HepG2 (cell line): ENCODE data around the gene PREX1. TPM values are rescaled to one million over a fixed set of nuclear protein-coding genes. Genes with fewer than 3 reads are reported as not detected.

Experiments
- ATAC-seq: fragments of 200-7000 bp; cut with Tn5 transposase; 3 replicates; pipeline ENCODE4 v1.9.1; 2020; ENCODE audit warnings: mild to moderate bottlenecking, moderate library complexity
- BruUV-seq: library from RNA; stranded (reverse); fragments of 400-500 nt; replicated peaks from 2 replicates; lab custom pipeline; 2021; lab: Mats Ljungman, UMichigan
- CTCF ChIA-PET: fragments of 300-600 bp; formaldehyde crosslinking; extraction: SDS; loops from one replicate; lab custom pipeline; 2021; ENCODE audit warnings: low total read pairs, inconsistent platforms, low intra/inter-chr PET ratio; lab: Yijun Ruan, JAX
- POLR2A ChIA-PET: fragments of 350-600 bp; sonication (Branson Sonifier 250); formaldehyde crosslinking; loops from one replicate; lab custom pipeline; 2020; ENCODE audit warnings: antibody characterized with exemption, inconsistent platforms; lab: Yijun Ruan, JAX
- DNase-seq: peaks from one replicate; pipeline ENCODE4 v3.0.0-alpha.2; 2015; ENCODE audit warnings: low spot score
- FAIRE-seq: peaks from 3 replicates; lab custom pipeline; 2011; peaks lifted over from hg19 to GRCh38; lab: Jason Lieb, UNC
- H2AFZ ChIP-seq: one replicate; pipeline ENCODE4 v1.6.1; 2011; ENCODE audit warnings: low read length, inconsistent platforms
- H3K27ac ChIP-seq: fragments of 300-600 bp; 3 replicates; pipeline ENCODE4 v1.8.0; 2011; ENCODE audit warnings: mixed run types, mild to moderate bottlenecking, mixed read lengths, low read length, inconsistent platforms; ENCODE audit not compliant: insufficient read depth; ENCODE audit errors: extremely low read length
- H3K27me3 ChIP-seq, 2 experiments: fragments of 200-600 bp in 1 of 2; 2 replicates in 1 of 2; 3 replicates in 1 of 2; pipeline versions ENCODE4 v1.6.0 to v1.8.0; 2011; ENCODE audit warnings: low read length in 2 of 2, mild to moderate bottlenecking in 2 of 2, moderate library complexity in 2 of 2, inconsistent platforms in 1 of 2; ENCODE audit not compliant: insufficient read depth in 2 of 2, control insufficient read depth in 1 of 2
- H3K36me3 ChIP-seq, 2 experiments: fragments of 200-600 bp in 1 of 2; replicated peaks in 1 of 2; 2 replicates in 1 of 2; 3 replicates in 1 of 2; pipeline versions ENCODE4 v1.5.1 to v1.8.0; 2011; ENCODE audit warnings: low read length in 2 of 2, inconsistent platforms in 1 of 2; ENCODE audit not compliant: insufficient read depth in 2 of 2, control insufficient read depth in 1 of 2
- H3K4me1 ChIP-seq: 2 replicates; pipeline ENCODE4 v1.5.1; 2012; ENCODE audit warnings: low read length, inconsistent platforms; ENCODE audit not compliant: insufficient read depth
- H3K4me2 ChIP-seq: 2 replicates; pipeline ENCODE4 v1.6.0; 2011; ENCODE audit warnings: low read depth, low read length, inconsistent platforms
- H3K4me3 ChIP-seq, 3 experiments: fragments of 200-600 bp in 1 of 3; sonication (generic), shearing (Covaris generic) in 1 of 3; replicated peaks in 1 of 3; 2 replicates each; pipeline ENCODE4 v1.5.1; 2011 to 2016; ENCODE audit warnings: low read length in 3 of 3, inconsistent platforms in 2 of 3, low read depth in 2 of 3, mild to moderate bottlenecking in 2 of 3, control low read depth in 1 of 3, mixed read lengths in 1 of 3; ENCODE audit not compliant: insufficient read depth in 1 of 3
- H3K79me2 ChIP-seq: one replicate; pipeline ENCODE4 v1.6.1; 2011; ENCODE audit warnings: low read length, inconsistent platforms; ENCODE audit not compliant: insufficient read depth
- H3K9ac ChIP-seq: 2 replicates; pipeline ENCODE4 v1.6.0; 2011; ENCODE audit warnings: mild to moderate bottlenecking, low read depth, low read length, inconsistent platforms; ENCODE audit not compliant: insufficient read depth
- H3K9me3 ChIP-seq: 2 replicates; pipeline ENCODE4 v1.5.1; 2012; ENCODE audit warnings: mild to moderate bottlenecking, low read length
- H4K20me1 ChIP-seq: 2 replicates; pipeline ENCODE4 v1.6.0; 2011; ENCODE audit warnings: inconsistent platforms, mild to moderate bottlenecking, low read length, moderate library complexity; ENCODE audit not compliant: insufficient read depth
- CBX1 ChIP-seq: IDR thresholded peaks from one replicate; pipeline ENCODE4 v1.6.1; 2016; ENCODE audit warnings: antibody characterized with exemption, low read depth
- FOXO1 ChIP-seq: sonication (generic); formaldehyde crosslinking; IDR thresholded peaks from 2 replicates; pipeline ENCODE4 v1.4.0; 2020; ENCODE audit warnings: missing genetic modification reagents
- MAFK ChIP-seq, 2 experiments: IDR thresholded peaks in 1 of 2; conservative IDR thresholded peaks in 1 of 2; 2 replicates each; pipeline ENCODE4 v1.6.1; 2011; ENCODE audit warnings: improper control_type of control experiment in 2 of 2, low read length in 2 of 2
- MZF1 ChIP-seq: sonication (generic); formaldehyde crosslinking; IDR thresholded peaks from 2 replicates; pipeline ENCODE4 v1.8.1; 2023; ENCODE audit warnings: mild to moderate bottlenecking, missing genetic modification reagents, borderline replicate concordance
- RBFOX2 ChIP-seq: fragments of 200-400 bp; formaldehyde crosslinking; IDR thresholded peaks from 2 replicates; pipeline ENCODE4 v1.6.1; 2017; ENCODE audit warnings: low read depth, mild to moderate bottlenecking, low read length
- SIN3B ChIP-seq: fragments of 150-350 bp; IDR thresholded peaks from 2 replicates; pipeline ENCODE4 v1.6.1; 2014; ENCODE audit warnings: low read length
- SP4 ChIP-seq: sonication (generic); formaldehyde crosslinking; IDR thresholded peaks from 2 replicates; pipeline ENCODE4 v1.8.1; 2023; ENCODE audit warnings: mild to moderate bottlenecking, missing genetic modification reagents
- SRSF4 ChIP-seq: fragments of 200-400 bp; formaldehyde crosslinking; IDR thresholded peaks from one replicate; pipeline ENCODE4 v1.6.1; 2018; ENCODE audit warnings: mild to moderate bottlenecking, low read depth, low read length, moderate library complexity; ENCODE audit not compliant: poor library complexity, severe bottlenecking
- ZBTB3 ChIP-seq: sonication (generic); formaldehyde crosslinking; IDR thresholded peaks from 2 replicates; pipeline ENCODE4 v1.4.0; 2020; ENCODE audit warnings: low read depth, mild to moderate bottlenecking, moderate library complexity, missing genetic modification reagents, borderline replicate concordance
- ZNF510 ChIP-seq: sonication (generic); formaldehyde crosslinking; IDR thresholded peaks from 2 replicates; pipeline ENCODE4 v1.4.0; 2020; ENCODE audit warnings: low read depth, mild to moderate bottlenecking, missing genetic modification reagents
- WGBS: methylation state at CpG from one replicate; pipeline ENCODE4 v1.1.6; 2017; ENCODE audit warnings: low lambda C conversion rate; 5-methylcytosine and 5-hydroxymethylcytosine counted together
- in situ Hi-C: cut with HindIII; loops from 2 replicates; pipeline ENCODE4 v1.10.0; 2017; ENCODE audit warnings: low pct_unique_long_range_greater_than_20kb; ENCODE audit not compliant: extremely low pct_ligation_motif_present
- intact Hi-C: fragments of 100-400 bp; cut with micrococcal nuclease; formaldehyde crosslinking; loops from one replicate; pipeline ENCODE4 v1.10.0; 2022; ENCODE audit not compliant: unreplicated experiment
- polyA plus RNA-seq, 8 experiments: library from polyadenylated mRNA; depleted of rRNA in 3 of 8; stranded (reverse) in 7 of 8; unstranded in 1 of 8; fragments of >200 nt; fragmentation: Illumina TruSeq in 4 of 8; extraction: Trizol in 4 of 8; gene quantifications; 2 replicates each; pipeline versions ENCODE4 v1.2.1 to v1.2.3, GENCODE V29; 2011 to 2016; ENCODE audit warnings: low read depth in 4 of 8, missing spikeins in 1 of 8, mixed read lengths in 1 of 8; ENCODE audit not compliant: insufficient read depth in 1 of 8
- total RNA-seq, 5 experiments: library from RNA; depleted of rRNA; stranded (reverse); fragments of >200 nt; fragmentation: Illumina TruSeq; extraction: Trizol; gene quantifications; 2 replicates each; pipeline ENCODE4 v1.2.3, GENCODE V29; 2016; ENCODE audit warnings: low read depth in 1 of 5
- TF ChIP-seq, protein P1 (sequence below): IDR thresholded peaks from 2 replicates; pipeline ENCODE4 v1.6.1; 2016; ENCODE audit warnings: low read depth, missing genetic modification reagents, missing compliant biosample characterization
- TF ChIP-seq, protein P2 (sequence below): sonication (generic); formaldehyde crosslinking; IDR thresholded peaks from 2 replicates; pipeline ENCODE4 v1.4.0; 2020; ENCODE audit warnings: missing genetic modification reagents
- TF ChIP-seq, protein P3 (sequence below): sonication (generic); formaldehyde crosslinking; IDR thresholded peaks from 2 replicates; pipeline ENCODE4 v1.4.0; 2020; ENCODE audit warnings: missing genetic modification reagents, mild to moderate bottlenecking, borderline replicate concordance

PREX1 gene
- total and polyA plus RNA-seq, 2 of the 13 experiments (the other 11 are each of a cell fraction or from before 2014, with no cell fraction given), result 0.02 to 0.04 TPM

DNA sequence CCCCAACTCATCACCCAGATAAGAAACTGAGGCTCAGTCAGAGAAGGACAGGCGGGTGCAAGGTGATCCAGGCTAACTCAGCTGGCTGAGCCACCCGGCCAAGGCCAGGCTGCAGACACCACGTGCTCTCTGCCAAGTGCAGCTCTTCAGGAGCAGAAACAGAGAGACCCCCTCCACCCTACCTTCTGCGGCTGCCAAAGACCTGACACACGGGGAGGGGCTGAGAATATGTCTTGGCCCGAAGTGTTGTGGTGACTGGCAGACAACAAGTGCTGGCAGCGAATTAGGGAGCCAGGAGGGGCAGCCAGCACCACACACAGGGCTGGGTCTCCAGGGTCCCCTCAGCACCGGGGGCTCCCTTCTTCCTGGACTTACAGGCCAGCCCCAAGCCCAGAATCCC is 22.5 kb downstream of the PREX1 start:
- H3K79me2 ChIP-seq, result no peaks in the 10 kb centered on the region
- no TSS peak for BruUV-seq
- 8% methylated on average over 8 of the region's 8 CpGs for WGBS
- H3K27ac ChIP-seq, result no peak overlapping the region
- intact Hi-C loops, result no loop called here
- ChIA-PET CTCF (no interaction called here), POLR2A (interaction anchor here (0.6 kb wide), 1 partner anchor 19 kb away, joined by 3 read pairs; no protein-coding TSS in a partner anchor)
- ATAC-seq (no peak), FAIRE-seq (no peak), DNase-seq (no peak)
- peaks cover 4% of the 10 kb centered on the region; the same call in 1 of the 2 replicates for H3K9me3 ChIP-seq
- H3K4me2 ChIP-seq, result no peak overlapping the region
- H2AFZ ChIP-seq, result no peak overlapping the region
- H3K4me3 ChIP-seq, result no peak overlapping the region
- no peaks in the 10 kb centered on the region for H3K36me3 ChIP-seq
- H3K9ac ChIP-seq, result no peak overlapping the region
- H3K27me3 ChIP-seq, result peaks cover 14 to 78% of the 10 kb centered on the region in 2 experiments; a peak in 4 of 5 replicates
- no peaks in the 10 kb centered on the region; the same call in 1 of the 2 replicates for H4K20me1 ChIP-seq
- in situ Hi-C loops, result no loop called here
- no peaks in the 10 kb centered on the region for H3K4me1 ChIP-seq
- TF ChIP-seq ZNF510 (CRISPR knock-in tag), result no peak
- no peak for TF ChIP-seq CBX1
- TF ChIP-seq ZBTB3, result no peak
- TF ChIP-seq SRSF4, result no peak
- TF ChIP-seq MZF1 (CRISPR knock-in tag), result no peak
- TF ChIP-seq, protein P1, sequence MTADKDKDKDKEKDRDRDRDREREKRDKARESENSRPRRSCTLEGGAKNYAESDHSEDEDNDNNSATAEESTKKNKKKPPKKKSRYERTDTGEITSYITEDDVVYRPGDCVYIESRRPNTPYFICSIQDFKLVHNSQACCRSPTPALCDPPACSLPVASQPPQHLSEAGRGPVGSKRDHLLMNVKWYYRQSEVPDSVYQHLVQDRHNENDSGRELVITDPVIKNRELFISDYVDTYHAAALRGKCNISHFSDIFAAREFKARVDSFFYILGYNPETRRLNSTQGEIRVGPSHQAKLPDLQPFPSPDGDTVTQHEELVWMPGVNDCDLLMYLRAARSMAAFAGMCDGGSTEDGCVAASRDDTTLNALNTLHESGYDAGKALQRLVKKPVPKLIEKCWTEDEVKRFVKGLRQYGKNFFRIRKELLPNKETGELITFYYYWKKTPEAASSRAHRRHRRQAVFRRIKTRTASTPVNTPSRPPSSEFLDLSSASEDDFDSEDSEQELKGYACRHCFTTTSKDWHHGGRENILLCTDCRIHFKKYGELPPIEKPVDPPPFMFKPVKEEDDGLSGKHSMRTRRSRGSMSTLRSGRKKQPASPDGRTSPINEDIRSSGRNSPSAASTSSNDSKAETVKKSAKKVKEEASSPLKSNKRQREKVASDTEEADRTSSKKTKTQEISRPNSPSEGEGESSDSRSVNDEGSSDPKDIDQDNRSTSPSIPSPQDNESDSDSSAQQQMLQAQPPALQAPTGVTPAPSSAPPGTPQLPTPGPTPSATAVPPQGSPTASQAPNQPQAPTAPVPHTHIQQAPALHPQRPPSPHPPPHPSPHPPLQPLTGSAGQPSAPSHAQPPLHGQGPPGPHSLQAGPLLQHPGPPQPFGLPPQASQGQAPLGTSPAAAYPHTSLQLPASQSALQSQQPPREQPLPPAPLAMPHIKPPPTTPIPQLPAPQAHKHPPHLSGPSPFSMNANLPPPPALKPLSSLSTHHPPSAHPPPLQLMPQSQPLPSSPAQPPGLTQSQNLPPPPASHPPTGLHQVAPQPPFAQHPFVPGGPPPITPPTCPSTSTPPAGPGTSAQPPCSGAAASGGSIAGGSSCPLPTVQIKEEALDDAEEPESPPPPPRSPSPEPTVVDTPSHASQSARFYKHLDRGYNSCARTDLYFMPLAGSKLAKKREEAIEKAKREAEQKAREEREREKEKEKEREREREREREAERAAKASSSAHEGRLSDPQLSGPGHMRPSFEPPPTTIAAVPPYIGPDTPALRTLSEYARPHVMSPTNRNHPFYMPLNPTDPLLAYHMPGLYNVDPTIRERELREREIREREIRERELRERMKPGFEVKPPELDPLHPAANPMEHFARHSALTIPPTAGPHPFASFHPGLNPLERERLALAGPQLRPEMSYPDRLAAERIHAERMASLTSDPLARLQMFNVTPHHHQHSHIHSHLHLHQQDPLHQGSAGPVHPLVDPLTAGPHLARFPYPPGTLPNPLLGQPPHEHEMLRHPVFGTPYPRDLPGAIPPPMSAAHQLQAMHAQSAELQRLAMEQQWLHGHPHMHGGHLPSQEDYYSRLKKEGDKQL (CRISPR knock-in tag), result no peak
- no peak for TF ChIP-seq RBFOX2
- no peak for TF ChIP-seq MAFK (conservative IDR thresholded peaks at IDR 0.05 in 1 of 2, IDR thresholded peaks at IDR 0.05 in 1 of 2; ENCODE audit: low read length in 2 of 2)
- no peak for TF ChIP-seq SIN3B
- TF ChIP-seq, protein P2, sequence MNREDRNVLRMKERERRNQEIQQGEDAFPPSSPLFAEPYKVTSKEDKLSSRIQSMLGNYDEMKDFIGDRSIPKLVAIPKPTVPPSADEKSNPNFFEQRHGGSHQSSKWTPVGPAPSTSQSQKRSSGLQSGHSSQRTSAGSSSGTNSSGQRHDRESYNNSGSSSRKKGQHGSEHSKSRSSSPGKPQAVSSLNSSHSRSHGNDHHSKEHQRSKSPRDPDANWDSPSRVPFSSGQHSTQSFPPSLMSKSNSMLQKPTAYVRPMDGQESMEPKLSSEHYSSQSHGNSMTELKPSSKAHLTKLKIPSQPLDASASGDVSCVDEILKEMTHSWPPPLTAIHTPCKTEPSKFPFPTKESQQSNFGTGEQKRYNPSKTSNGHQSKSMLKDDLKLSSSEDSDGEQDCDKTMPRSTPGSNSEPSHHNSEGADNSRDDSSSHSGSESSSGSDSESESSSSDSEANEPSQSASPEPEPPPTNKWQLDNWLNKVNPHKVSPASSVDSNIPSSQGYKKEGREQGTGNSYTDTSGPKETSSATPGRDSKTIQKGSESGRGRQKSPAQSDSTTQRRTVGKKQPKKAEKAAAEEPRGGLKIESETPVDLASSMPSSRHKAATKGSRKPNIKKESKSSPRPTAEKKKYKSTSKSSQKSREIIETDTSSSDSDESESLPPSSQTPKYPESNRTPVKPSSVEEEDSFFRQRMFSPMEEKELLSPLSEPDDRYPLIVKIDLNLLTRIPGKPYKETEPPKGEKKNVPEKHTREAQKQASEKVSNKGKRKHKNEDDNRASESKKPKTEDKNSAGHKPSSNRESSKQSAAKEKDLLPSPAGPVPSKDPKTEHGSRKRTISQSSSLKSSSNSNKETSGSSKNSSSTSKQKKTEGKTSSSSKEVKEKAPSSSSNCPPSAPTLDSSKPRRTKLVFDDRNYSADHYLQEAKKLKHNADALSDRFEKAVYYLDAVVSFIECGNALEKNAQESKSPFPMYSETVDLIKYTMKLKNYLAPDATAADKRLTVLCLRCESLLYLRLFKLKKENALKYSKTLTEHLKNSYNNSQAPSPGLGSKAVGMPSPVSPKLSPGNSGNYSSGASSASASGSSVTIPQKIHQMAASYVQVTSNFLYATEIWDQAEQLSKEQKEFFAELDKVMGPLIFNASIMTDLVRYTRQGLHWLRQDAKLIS (CRISPR knock-in tag), result no peak
- TF ChIP-seq, protein P3, sequence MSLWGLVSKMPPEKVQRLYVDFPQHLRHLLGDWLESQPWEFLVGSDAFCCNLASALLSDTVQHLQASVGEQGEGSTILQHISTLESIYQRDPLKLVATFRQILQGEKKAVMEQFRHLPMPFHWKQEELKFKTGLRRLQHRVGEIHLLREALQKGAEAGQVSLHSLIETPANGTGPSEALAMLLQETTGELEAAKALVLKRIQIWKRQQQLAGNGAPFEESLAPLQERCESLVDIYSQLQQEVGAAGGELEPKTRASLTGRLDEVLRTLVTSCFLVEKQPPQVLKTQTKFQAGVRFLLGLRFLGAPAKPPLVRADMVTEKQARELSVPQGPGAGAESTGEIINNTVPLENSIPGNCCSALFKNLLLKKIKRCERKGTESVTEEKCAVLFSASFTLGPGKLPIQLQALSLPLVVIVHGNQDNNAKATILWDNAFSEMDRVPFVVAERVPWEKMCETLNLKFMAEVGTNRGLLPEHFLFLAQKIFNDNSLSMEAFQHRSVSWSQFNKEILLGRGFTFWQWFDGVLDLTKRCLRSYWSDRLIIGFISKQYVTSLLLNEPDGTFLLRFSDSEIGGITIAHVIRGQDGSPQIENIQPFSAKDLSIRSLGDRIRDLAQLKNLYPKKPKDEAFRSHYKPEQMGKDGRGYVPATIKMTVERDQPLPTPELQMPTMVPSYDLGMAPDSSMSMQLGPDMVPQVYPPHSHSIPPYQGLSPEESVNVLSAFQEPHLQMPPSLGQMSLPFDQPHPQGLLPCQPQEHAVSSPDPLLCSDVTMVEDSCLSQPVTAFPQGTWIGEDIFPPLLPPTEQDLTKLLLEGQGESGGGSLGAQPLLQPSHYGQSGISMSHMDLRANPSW (CRISPR knock-in tag), result no peak
- TF ChIP-seq SP4 (CRISPR knock-in tag), result no peak
- TF ChIP-seq FOXO1, result no peak
